Activated T-cell treated with anti-CD3 and anti-CD28 coated beads for 4 hours (primary cell): ENCODE results near the gene KCNK5.

Source experiments
- DNase-seq: peaks from one replicate; pipeline ENCODE4 v3.0.0-alpha.2; 2020

Gene KCNK5

GRCh38 chr6:39214846-39215639 is 14.2 kb downstream of the KCNK5 start:
- DNase-seq = no peak

GRCh38 chr6:39214120-39214813 is 15.0 kb downstream of the KCNK5 start:
- no peak for DNase-seq

GRCh38 chr6:39213195-39213920 is 15.9 kb downstream of the KCNK5 start:
- DNase-seq = no peak

- DNase-seq = no peak
These were observed 18.1 kb downstream of the KCNK5 start for GRCh38 chr6:39211183-39211582.

GRCh38 chr6:39210450-39210849 is 18.8 kb downstream of the KCNK5 start:
- DNase-seq = no peak

- no peak for DNase-seq
These were observed 19.4 kb downstream of the KCNK5 start for GRCh38 chr6:39209911-39210310.

- no peak for DNase-seq
These were observed 19.9 kb downstream of the KCNK5 start for GRCh38 chr6:39209360-39209811.

- no peak for DNase-seq
These were observed 21.0 kb downstream of the KCNK5 start for GRCh38 chr6:39208223-39208739.

GRCh38 chr6:39207416-39208222 is 21.7 kb downstream of the KCNK5 start:
- no peak for DNase-seq

- no peak for DNase-seq
These were observed 23.0 kb downstream of the KCNK5 start for GRCh38 chr6:39206250-39206721.

GRCh38 chr6:39204646-39205244 is 24.5 kb downstream of the KCNK5 start:
- no peak for DNase-seq

- no peak for DNase-seq
These were observed 25.1 kb downstream of the KCNK5 start for GRCh38 chr6:39204160-39204495.

- no peak for DNase-seq
These were observed 25.7 kb downstream of the KCNK5 start for GRCh38 chr6:39203436-39204159.

- no peak for DNase-seq
These were observed 27.1 kb downstream of the KCNK5 start for GRCh38 chr6:39202166-39202565.

GRCh38 chr6:39200498-39201020 is 28.7 kb downstream of the KCNK5 start:
- DNase-seq = no peak

- no peak for DNase-seq
These were observed 29.3 kb downstream of the KCNK5 start for GRCh38 chr6:39199976-39200375.

- no peak for DNase-seq
These were observed 29.9 kb downstream of the KCNK5 start for GRCh38 chr6:39199231-39199940.

GRCh38 chr6:39198528-39198927 is 30.7 kb downstream of the KCNK5 start:
- no peak for DNase-seq

GRCh38 chr6:39197922-39198500 is 31.3 kb downstream of the KCNK5 start:
- no peak for DNase-seq

GRCh38 chr6:39197521-39197920 is 31.8 kb downstream of the KCNK5 start:
- DNase-seq = no peak
